WTC11 (cell line): ENCODE results near the gene NDUFB3.

Experiments
- FOXP4 ChIP-seq: sonication (generic); formaldehyde crosslinking; IDR thresholded peaks from 2 replicates; pipeline ENCODE4 v1.8.0; 2022; ENCODE audit warnings: mild to moderate bottlenecking, missing genetic modification reagents
- JUN ChIP-seq: sonication (generic); formaldehyde crosslinking; IDR thresholded peaks from 2 replicates; pipeline ENCODE4 v1.8.0; 2023; ENCODE audit warnings: mild to moderate bottlenecking, missing genetic modification reagents
- NR3C1 ChIP-seq: sonication (generic); formaldehyde crosslinking; conservative IDR thresholded peaks from 2 replicates; pipeline ENCODE4 v1.8.1; 2023; ENCODE audit warnings: low read depth, mild to moderate bottlenecking, missing genetic modification reagents
- ZBTB43 ChIP-seq: sonication (generic); formaldehyde crosslinking; IDR thresholded peaks from 2 replicates; pipeline ENCODE4 v1.8.1; 2023; ENCODE audit warnings: mild to moderate bottlenecking, missing genetic modification reagents
- ZNF425 ChIP-seq: fragments of 250-450 bp; sonication (Bioruptor Pico); conservative IDR thresholded peaks from 2 replicates; pipeline ENCODE4 v1.9.0; 2021; ENCODE audit warnings: mild to moderate bottlenecking
- TF ChIP-seq, protein P1 (sequence below): fragments of 200-600 bp; IDR thresholded peaks from 2 replicates; pipeline ENCODE4 v1.8.0; 2022; ENCODE audit warnings: antibody characterized with exemption
- TF ChIP-seq, protein P2 (sequence below): sonication (generic); formaldehyde crosslinking; IDR thresholded peaks from 2 replicates; pipeline ENCODE4 v1.8.1; 2023; ENCODE audit warnings: mild to moderate bottlenecking, moderate library complexity, missing genetic modification reagents
- TF ChIP-seq, protein P3 (sequence below): fragments of 250-450 bp; sonication (Bioruptor Pico); IDR thresholded peaks from 2 replicates; pipeline ENCODE4 v1.9.0; 2021; ENCODE audit warnings: mild to moderate bottlenecking

DNA sequence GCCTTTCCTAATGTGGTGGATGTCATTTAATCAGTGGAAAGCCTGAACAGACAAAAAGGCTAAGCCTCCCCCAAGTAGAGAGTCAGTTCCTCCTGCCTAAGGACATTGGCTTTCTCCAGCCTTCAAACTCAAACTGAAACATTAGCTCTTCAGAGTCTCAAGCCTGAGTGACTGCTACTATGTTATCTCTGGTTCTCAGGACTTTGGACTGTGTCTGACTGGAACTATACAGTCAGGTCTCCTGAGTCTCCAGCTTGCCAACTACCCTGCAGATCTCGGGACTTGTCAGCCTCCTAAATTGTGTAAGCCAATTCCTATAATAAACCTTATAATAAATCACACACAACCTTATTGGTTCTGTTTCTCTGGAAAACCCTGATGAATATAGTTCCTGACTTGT is 12.9 kb upstream of the NDUFB3 start:
- TF ChIP-seq ZNF425 (CRISPR knock-in tag) (no peak), FOXP4 (no peak), NR3C1 (no peak), JUN (CRISPR knock-in tag) (no peak), ZBTB43 (CRISPR knock-in tag) (no peak)
- TF ChIP-seq, protein P1, sequence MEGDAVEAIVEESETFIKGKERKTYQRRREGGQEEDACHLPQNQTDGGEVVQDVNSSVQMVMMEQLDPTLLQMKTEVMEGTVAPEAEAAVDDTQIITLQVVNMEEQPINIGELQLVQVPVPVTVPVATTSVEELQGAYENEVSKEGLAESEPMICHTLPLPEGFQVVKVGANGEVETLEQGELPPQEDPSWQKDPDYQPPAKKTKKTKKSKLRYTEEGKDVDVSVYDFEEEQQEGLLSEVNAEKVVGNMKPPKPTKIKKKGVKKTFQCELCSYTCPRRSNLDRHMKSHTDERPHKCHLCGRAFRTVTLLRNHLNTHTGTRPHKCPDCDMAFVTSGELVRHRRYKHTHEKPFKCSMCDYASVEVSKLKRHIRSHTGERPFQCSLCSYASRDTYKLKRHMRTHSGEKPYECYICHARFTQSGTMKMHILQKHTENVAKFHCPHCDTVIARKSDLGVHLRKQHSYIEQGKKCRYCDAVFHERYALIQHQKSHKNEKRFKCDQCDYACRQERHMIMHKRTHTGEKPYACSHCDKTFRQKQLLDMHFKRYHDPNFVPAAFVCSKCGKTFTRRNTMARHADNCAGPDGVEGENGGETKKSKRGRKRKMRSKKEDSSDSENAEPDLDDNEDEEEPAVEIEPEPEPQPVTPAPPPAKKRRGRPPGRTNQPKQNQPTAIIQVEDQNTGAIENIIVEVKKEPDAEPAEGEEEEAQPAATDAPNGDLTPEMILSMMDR = no peak
- TF ChIP-seq, protein P2, sequence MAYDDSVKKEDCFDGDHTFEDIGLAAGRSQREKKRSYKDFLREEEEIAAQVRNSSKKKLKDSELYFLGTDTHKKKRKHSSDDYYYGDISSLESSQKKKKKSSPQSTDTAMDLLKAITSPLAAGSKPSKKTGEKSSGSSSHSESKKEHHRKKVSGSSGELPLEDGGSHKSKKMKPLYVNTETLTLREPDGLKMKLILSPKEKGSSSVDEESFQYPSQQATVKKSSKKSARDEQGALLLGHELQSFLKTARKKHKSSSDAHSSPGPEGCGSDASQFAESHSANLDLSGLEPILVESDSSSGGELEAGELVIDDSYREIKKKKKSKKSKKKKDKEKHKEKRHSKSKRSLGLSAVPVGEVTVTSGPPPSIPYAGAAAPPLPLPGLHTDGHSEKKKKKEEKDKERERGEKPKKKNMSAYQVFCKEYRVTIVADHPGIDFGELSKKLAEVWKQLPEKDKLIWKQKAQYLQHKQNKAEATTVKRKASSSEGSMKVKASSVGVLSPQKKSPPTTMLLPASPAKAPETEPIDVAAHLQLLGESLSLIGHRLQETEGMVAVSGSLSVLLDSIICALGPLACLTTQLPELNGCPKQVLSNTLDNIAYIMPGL = no peak
- TF ChIP-seq, protein P3, sequence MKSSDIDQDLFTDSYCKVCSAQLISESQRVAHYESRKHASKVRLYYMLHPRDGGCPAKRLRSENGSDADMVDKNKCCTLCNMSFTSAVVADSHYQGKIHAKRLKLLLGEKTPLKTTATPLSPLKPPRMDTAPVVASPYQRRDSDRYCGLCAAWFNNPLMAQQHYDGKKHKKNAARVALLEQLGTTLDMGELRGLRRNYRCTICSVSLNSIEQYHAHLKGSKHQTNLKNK = no peak
